Right atrium auricular region (tissue), 2 donors: Measurements from ENCODE around the gene AKAP13. TPM values are rescaled to one million over a fixed set of nuclear protein-coding genes. Genes with fewer than 3 reads are reported as not detected.

ENCODE experiments used
- DNase-seq: peaks from one replicate; pipeline ENCODE4 v3.0.0-alpha.2; 2019; ENCODE audit warnings: low spot score
- H3K27ac ChIP-seq, 2 donors: fragments of 200-600 bp; sonication (generic); 1 replicate in 1 of 2; 2 replicates in 1 of 2; pipeline ENCODE4 v1.5.1; 2016 to 2019
- H3K27me3 ChIP-seq, 2 donors: fragments of 200-600 bp; sonication (generic); one replicate each; pipeline versions ENCODE4 v1.5.1 to v1.6.0; 2017 to 2019
- H3K36me3 ChIP-seq: fragments of 200-600 bp; sonication (generic); one replicate; pipeline ENCODE4 v1.5.1; 2016
- H3K4me1 ChIP-seq, 2 donors: fragments of 200-600 bp; sonication (generic); one replicate each; pipeline versions ENCODE4 v1.5.1 to v1.6.0; 2017 to 2019
- H3K4me3 ChIP-seq, 2 donors: fragments of 200-600 bp; sonication (generic); 1 replicate in 1 of 2; 2 replicates in 1 of 2; pipeline ENCODE4 v1.5.1; 2017 to 2019; ENCODE audit warnings: mild to moderate bottlenecking in 1 of 2, moderate library complexity in 1 of 2
- H3K9me3 ChIP-seq, 2 donors: fragments of 200-600 bp; sonication (generic); one replicate each; pipeline ENCODE4 v1.5.1; 2019
- CTCF ChIP-seq, 2 donors: fragments of 200-600 bp; sonication (generic); IDR thresholded peaks; one replicate each; pipeline ENCODE4 v1.5.1; 2019; ENCODE audit warnings: antibody characterized with exemption in 2 of 2
- total RNA-seq, 2 donors: library from RNA; depleted of rRNA; stranded (reverse); fragments of >200 nt; gene quantifications; one replicate each; pipeline ENCODE4 v1.1.0, GENCODE V29; 2016

The AKAP13 gene
- total RNA-seq, 2 donors from 2014 or later = 293 to 339 TPM

- Histone ChIP-seq H3K4me1 (peaks cover 0 to 53% of the 10 kb centered on the region in 2 donors), H3K27ac (peak overlapping the region; percentile 58 to 72), H3K27me3 (no peaks in the 10 kb centered on the region), H3K9me3 (no peaks in the 10 kb centered on the region), H3K36me3 (no peaks in the 10 kb centered on the region), H3K4me3 (no peak overlapping the region)
- no peak for TF ChIP-seq CTCF (IDR thresholded peaks at IDR 0.05)
- DNase-seq = no peak
Observed at GRCh38 chr15:85464471-85464870, 84.1 kb downstream of the AKAP13 start.

- no peaks in the 10 kb centered on the region for H3K9me3 ChIP-seq
- DNase-seq = no peak
- no peaks in the 10 kb centered on the region for H3K36me3 ChIP-seq
- H3K27ac ChIP-seq = peak overlapping the region; percentile 9 to 57
- TF ChIP-seq CTCF (IDR thresholded peaks at IDR 0.05) = no peak
- peaks cover 0 to 53% of the 10 kb centered on the region in 2 donors for H3K4me1 ChIP-seq
- H3K27me3 ChIP-seq = no peaks in the 10 kb centered on the region
- no peak overlapping the region for H3K4me3 ChIP-seq
Observed at GRCh38 chr15:85470563-85471271, 90.3 kb downstream of the AKAP13 start.

GRCh38 chr15:85472349-85472748 lies 91.9 kb downstream of the AKAP13 start:
- no peak overlapping the region for H3K27ac ChIP-seq
- H3K4me1 ChIP-seq = peaks cover 0 to 62% of the 10 kb centered on the region in 2 donors
- DNase-seq = no peak

GRCh38 chr15:85473455-85473854 lies 93.1 kb downstream of the AKAP13 start:
- no peak for TF ChIP-seq CTCF (IDR thresholded peaks at IDR 0.05)
- H3K27me3 ChIP-seq = no peaks in the 10 kb centered on the region
- H3K9me3 ChIP-seq = no peaks in the 10 kb centered on the region
- H3K27ac ChIP-seq = no peak overlapping the region
- H3K36me3 ChIP-seq = no peaks in the 10 kb centered on the region
- no peak overlapping the region for H3K4me3 ChIP-seq
- H3K4me1 ChIP-seq = peaks cover 0 to 64% of the 10 kb centered on the region in 2 donors
- no peak for DNase-seq

More at GRCh38 chr15:85472349-85472748, 91.9 kb downstream of the AKAP13 start:
- no peaks in the 10 kb centered on the region for H3K27me3 ChIP-seq
- no peaks in the 10 kb centered on the region for H3K9me3 ChIP-seq
- no peak for TF ChIP-seq CTCF (IDR thresholded peaks at IDR 0.05)
- H3K4me3 ChIP-seq = no peak overlapping the region
- no peaks in the 10 kb centered on the region for H3K36me3 ChIP-seq

- Histone ChIP-seq H3K27ac (no peak overlapping the region), H3K36me3 (no peaks in the 10 kb centered on the region), H3K4me3 (no peak overlapping the region), H3K27me3 (no peaks in the 10 kb centered on the region), H3K9me3 (no peaks in the 10 kb centered on the region), H3K4me1 (peaks cover 0 to 70% of the 10 kb centered on the region in 2 donors)
- no peak for DNase-seq
- no peak for TF ChIP-seq CTCF (IDR thresholded peaks at IDR 0.05)
Observed at GRCh38 chr15:85474700-85475316, 94.4 kb downstream of the AKAP13 start.
